Endothelial cell of umbilical vein (primary cell): Measurements from ENCODE around the gene SFXN4. TPM values are rescaled to one million over a fixed set of nuclear protein-coding genes. Genes with fewer than 3 reads are reported as not detected.
"Not testable (repeated sequence)": the region's sequence is repeated elsewhere in the genome, so short reads cannot be mapped to it uniquely, and the experiment has no call there.

ENCODE experiments used
- BruUV-seq: library from RNA; stranded (reverse); fragments of 400-500 nt; replicated peaks from 2 replicates; lab custom pipeline; 2021; lab: Mats Ljungman, UMichigan
- CTCF ChIA-PET: fragments of 300-600, 350-600 bp; sonication (Branson Sonifier 250); formaldehyde crosslinking; loops from one replicate; lab custom pipeline; 2021; ENCODE audit warnings: antibody characterized with exemption, inconsistent platforms; lab: Charles Lee
- POLR2A ChIA-PET: fragments of 300-600, 350-600 bp; sonication (Branson Sonifier 250); formaldehyde crosslinking; loops from one replicate; lab custom pipeline; 2021; ENCODE audit warnings: antibody characterized with exemption, inconsistent platforms; lab: Charles Lee
- DNase-seq: peaks from one replicate; pipeline ENCODE4 v3.0.0-alpha.2; 2011; ENCODE audit warnings: low read depth, low spot score
- FAIRE-seq: peaks from 2 replicates; lab custom pipeline; 2011; peaks lifted over from hg19 to GRCh38; lab: Jason Lieb, UNC
- H2AFZ ChIP-seq: 2 replicates; pipeline ENCODE4 v1.6.0; 2012; ENCODE audit warnings: low read depth, low read length, control low read depth, inconsistent platforms
- H3K27ac ChIP-seq: 2 replicates; pipeline ENCODE4 v1.5.1; 2011; ENCODE audit warnings: low read depth, mild to moderate bottlenecking, control low read depth, low read length, moderate library complexity; ENCODE audit not compliant: insufficient read depth
- H3K27me3 ChIP-seq, 2 experiments: 2 replicates each; pipeline versions ENCODE4 v1.6.0 to v1.6.1; 2011; ENCODE audit warnings: low read length in 2 of 2, mixed read lengths in 1 of 2; ENCODE audit not compliant: control insufficient read depth in 2 of 2, insufficient read depth in 2 of 2
- H3K36me3 ChIP-seq, 2 experiments: 2 replicates in 1 of 2; 3 replicates in 1 of 2; pipeline ENCODE4 v1.5.1; 2011; ENCODE audit warnings: low read length in 2 of 2, mild to moderate bottlenecking in 1 of 2, moderate library complexity in 1 of 2; ENCODE audit not compliant: control insufficient read depth in 2 of 2, insufficient read depth in 2 of 2; ENCODE audit errors: extremely low read depth in 1 of 2
- H3K4me1 ChIP-seq: 3 replicates; pipeline ENCODE4 v1.5.1; 2011; ENCODE audit warnings: mild to moderate bottlenecking, low read length; ENCODE audit not compliant: control insufficient read depth, insufficient read depth; ENCODE audit errors: extremely low read depth
- H3K4me2 ChIP-seq: 2 replicates; pipeline ENCODE4 v1.6.1; 2011; ENCODE audit warnings: low read length, control low read depth, mixed read lengths; ENCODE audit not compliant: insufficient read depth
- H3K4me3 ChIP-seq, 3 experiments: fragments of 200-600 bp in 1 of 3; sonication (generic), shearing (Covaris generic) in 1 of 3; replicated peaks in 1 of 3; 2 replicates each; pipeline ENCODE4 v1.5.1; 2011 to 2016; ENCODE audit warnings: control low read depth in 3 of 3, low read length in 3 of 3, mild to moderate bottlenecking in 2 of 3, inconsistent platforms in 1 of 3, low read depth in 1 of 3, moderate library complexity in 1 of 3; ENCODE audit not compliant: insufficient read depth in 1 of 3
- H3K79me2 ChIP-seq: 2 replicates; pipeline ENCODE4 v1.6.0; 2012; ENCODE audit warnings: low read length, inconsistent platforms; ENCODE audit not compliant: control insufficient read depth, insufficient read depth
- H3K9ac ChIP-seq: replicated peaks from 2 replicates; pipeline ENCODE3; 2011; ENCODE audit warnings: low read length, control low read depth; ENCODE audit not compliant: insufficient read depth; ENCODE audit errors: extremely low read depth
- H3K9me1 ChIP-seq: replicated peaks from 3 replicates; pipeline ENCODE4 v1.6.0; 2011; ENCODE audit warnings: mild to moderate bottlenecking, low read length; ENCODE audit not compliant: control insufficient read depth, insufficient read depth; ENCODE audit errors: extremely low read depth
- H3K9me3 ChIP-seq: replicated peaks from 2 replicates; pipeline ENCODE4 v1.5.1; 2012; ENCODE audit warnings: low read length, inconsistent platforms; ENCODE audit not compliant: control insufficient read depth, insufficient read depth
- H4K20me1 ChIP-seq: replicated peaks from 2 replicates; pipeline ENCODE3; 2011; ENCODE audit warnings: mild to moderate bottlenecking, low read length; ENCODE audit not compliant: control insufficient read depth, insufficient read depth; ENCODE audit errors: extremely low read depth
- EZH2 ChIP-seq: IDR thresholded peaks from 2 replicates; pipeline ENCODE4 v1.6.1; 2012; ENCODE audit warnings: borderline replicate concordance, low read depth, mild to moderate bottlenecking, moderate library complexity, low read length, inconsistent platforms; ENCODE audit not compliant: severe bottlenecking
- FOS ChIP-seq: IDR thresholded peaks from 2 replicates; pipeline ENCODE4 v1.6.1; 2011; ENCODE audit warnings: mild to moderate bottlenecking, low read length, moderate library complexity, borderline replicate concordance; ENCODE audit not compliant: insufficient read depth
- GATA2 ChIP-seq: IDR thresholded peaks from 2 replicates; pipeline ENCODE4 v1.7.0; 2011; ENCODE audit warnings: low read depth, mild to moderate bottlenecking, moderate library complexity, mixed read lengths, low read length; ENCODE audit not compliant: insufficient read length, insufficient read depth
- JUN ChIP-seq: IDR thresholded peaks from 2 replicates; pipeline ENCODE4 v1.6.1; 2011; ENCODE audit warnings: borderline replicate concordance, low read depth; ENCODE audit not compliant: insufficient read length, insufficient read depth
- MYC ChIP-seq: IDR thresholded peaks from one replicate; pipeline ENCODE4 v1.6.1; 2011; ENCODE audit warnings: mild to moderate bottlenecking, low read depth, low read length
- POLR2A ChIP-seq: IDR thresholded peaks from 2 replicates; pipeline ENCODE4 v1.6.1; 2012; ENCODE audit warnings: low read depth, mild to moderate bottlenecking, control low read depth, low read length
- POLR2AphosphoS5 ChIP-seq: IDR thresholded peaks from 2 replicates; pipeline ENCODE4 v1.6.1; 2012; ENCODE audit warnings: low read depth, mild to moderate bottlenecking, control low read depth, low read length, moderate library complexity; ENCODE audit not compliant: insufficient read depth
- dilution Hi-C: fragments of 300-500 bp; cut with MboI; formaldehyde crosslinking; loops from one replicate; pipeline ENCODE4 v1.15.0; 2019; ENCODE audit warnings: low sequenced_read_pairs; ENCODE audit not compliant: extremely low pct_ligation_motif_present
- intact Hi-C: fragments of 100-400 bp; cut with micrococcal nuclease; formaldehyde crosslinking; loops from one replicate; pipeline ENCODE4 v1.10.0; 2022
- polyA plus RNA-seq, 4 experiments: library from polyadenylated mRNA; depleted of rRNA in 3 of 4; stranded (reverse) in 3 of 4; unstranded in 1 of 4; fragments of >200 nt; gene quantifications; 2 replicates each; pipeline versions ENCODE4 v1.2.1 to v1.2.3, GENCODE V29; 2011 to 2012; ENCODE audit warnings: missing spikeins in 1 of 4
- total RNA-seq: library from RNA; stranded (reverse); gene quantifications from 2 replicates; pipeline ENCODE4 v1.2.3, GENCODE V29; 2021
- TF ChIP-seq, protein P1 (sequence below): IDR thresholded peaks from 2 replicates; pipeline ENCODE4 v1.6.1; 2011; ENCODE audit not compliant: insufficient read depth, insufficient read length
- TF ChIP-seq, protein P2 (sequence below), 2 donors: IDR thresholded peaks; 1 replicate in 1 of 2; 2 replicates in 1 of 2; pipeline ENCODE4 v1.5.1; 2011; ENCODE audit warnings: low read length in 2 of 2, mild to moderate bottlenecking in 2 of 2, moderate library complexity in 2 of 2, control low read depth in 1 of 2, inconsistent platforms in 1 of 2, low read depth in 1 of 2; ENCODE audit not compliant: insufficient read depth in 1 of 2; ENCODE audit errors: extremely low read depth in 1 of 2

Gene SFXN4
- total and polyA plus RNA-seq, 2 donors (not counting 3 experiments of a cell fraction or from before 2014, with no cell fraction given) = 11.1 to 14.5 TPM

DNA sequence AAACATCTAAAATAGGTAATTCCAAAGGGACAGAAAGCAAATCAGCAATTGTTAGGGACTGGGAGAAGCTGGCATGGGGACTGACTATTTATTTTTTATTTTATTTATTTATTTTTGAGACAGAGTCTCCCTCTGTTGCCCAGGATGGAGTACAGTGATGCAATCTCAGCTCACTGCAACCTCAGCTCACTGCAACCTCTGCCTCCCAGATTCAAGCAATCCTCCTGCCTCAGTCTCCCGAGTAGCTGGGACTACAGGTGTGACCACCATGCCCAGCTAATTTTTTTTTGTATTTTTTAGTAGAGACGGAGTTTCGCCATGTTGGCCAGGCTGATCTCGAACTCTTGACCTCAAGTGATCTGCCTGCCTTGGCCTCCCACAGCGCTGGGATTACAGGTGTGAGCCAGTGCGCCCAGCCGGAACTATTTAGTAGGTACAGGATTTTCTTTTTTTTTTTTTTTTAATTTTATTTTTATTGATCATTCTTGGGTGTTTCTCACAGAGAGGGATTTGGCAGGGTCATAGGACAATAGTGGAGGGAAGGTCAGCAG, 15.4 kb upstream of the SFXN4 start:
- Histone ChIP-seq H3K79me2 (peaks cover 24% of the 10 kb centered on the region), H3K4me1 (peaks cover 12% of the 10 kb centered on the region)
- H3K27me3 ChIP-seq, H3K27ac ChIP-seq, H3K9ac ChIP-seq, FAIRE-seq, H3K9me3 ChIP-seq, dilution Hi-C loops, H4K20me1 ChIP-seq, H3K4me3 ChIP-seq, BruUV-seq, H3K36me3 ChIP-seq, intact Hi-C loops, POLR2A ChIA-PET, H3K9me1 ChIP-seq, H2AFZ ChIP-seq, DNase-seq, H3K4me2 ChIP-seq: not testable (repeated sequence)
- CTCF ChIA-PET = interaction anchor here (0.7 to 2.2 kb wide), 7 partner anchors 8 to 82 kb away, joined by 3 to 12 read pairs (median 4); no protein-coding TSS in a partner anchor

DNA sequence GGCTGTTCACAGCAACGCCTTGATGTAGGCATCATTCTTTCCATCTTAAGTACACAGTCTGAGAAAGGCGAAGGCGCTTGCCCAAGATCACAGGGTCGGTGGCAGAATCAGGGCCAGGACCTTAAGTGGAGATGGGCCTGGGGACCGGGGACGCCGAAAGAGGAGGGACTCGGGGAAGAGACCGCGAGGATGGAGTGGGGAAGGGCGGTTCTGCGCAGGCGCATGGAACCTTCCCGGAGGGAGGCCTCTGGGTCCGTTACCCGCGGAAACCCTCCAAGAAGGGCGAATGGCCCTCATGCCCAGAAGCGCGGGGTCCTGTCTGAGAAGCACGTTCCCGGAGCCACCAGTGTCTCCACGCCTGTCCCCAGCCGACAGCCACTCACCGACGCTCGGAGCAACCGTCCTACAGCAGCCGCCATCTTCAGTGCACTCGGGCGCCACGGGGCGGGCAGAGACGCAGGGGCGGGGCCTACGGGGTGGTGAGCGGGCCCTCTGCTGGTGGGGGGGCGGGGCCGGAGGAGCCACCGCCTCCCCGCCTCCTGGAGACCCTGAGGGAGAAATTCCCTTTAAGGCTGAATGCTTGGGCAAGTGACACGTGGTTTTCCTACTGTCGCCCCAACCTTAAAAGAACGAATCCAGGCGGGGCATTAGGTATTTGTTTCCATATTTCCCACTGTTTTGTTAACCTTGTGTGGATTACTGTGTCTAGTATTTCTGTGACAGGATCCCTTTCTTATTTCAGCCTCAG, 13.0 kb upstream of the SFXN4 start, which contains the start of gene PRDX3:
PRDX3 (minus strand) TSS at position 441 of the 748 bp plus-strand sequence; CDS start at position 419, 22 bp downstream.
- dilution Hi-C loops = no loop called here
- no peak for TF ChIP-seq FOS
- no peak for TF ChIP-seq EZH2
- TF ChIP-seq JUN = no peak
- TF ChIP-seq, protein P1, sequence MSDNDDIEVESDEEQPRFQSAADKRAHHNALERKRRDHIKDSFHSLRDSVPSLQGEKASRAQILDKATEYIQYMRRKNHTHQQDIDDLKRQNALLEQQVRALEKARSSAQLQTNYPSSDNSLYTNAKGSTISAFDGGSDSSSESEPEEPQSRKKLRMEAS = peak; percentile 80
- TF ChIP-seq MYC = no peak
- TF ChIP-seq, protein P2, sequence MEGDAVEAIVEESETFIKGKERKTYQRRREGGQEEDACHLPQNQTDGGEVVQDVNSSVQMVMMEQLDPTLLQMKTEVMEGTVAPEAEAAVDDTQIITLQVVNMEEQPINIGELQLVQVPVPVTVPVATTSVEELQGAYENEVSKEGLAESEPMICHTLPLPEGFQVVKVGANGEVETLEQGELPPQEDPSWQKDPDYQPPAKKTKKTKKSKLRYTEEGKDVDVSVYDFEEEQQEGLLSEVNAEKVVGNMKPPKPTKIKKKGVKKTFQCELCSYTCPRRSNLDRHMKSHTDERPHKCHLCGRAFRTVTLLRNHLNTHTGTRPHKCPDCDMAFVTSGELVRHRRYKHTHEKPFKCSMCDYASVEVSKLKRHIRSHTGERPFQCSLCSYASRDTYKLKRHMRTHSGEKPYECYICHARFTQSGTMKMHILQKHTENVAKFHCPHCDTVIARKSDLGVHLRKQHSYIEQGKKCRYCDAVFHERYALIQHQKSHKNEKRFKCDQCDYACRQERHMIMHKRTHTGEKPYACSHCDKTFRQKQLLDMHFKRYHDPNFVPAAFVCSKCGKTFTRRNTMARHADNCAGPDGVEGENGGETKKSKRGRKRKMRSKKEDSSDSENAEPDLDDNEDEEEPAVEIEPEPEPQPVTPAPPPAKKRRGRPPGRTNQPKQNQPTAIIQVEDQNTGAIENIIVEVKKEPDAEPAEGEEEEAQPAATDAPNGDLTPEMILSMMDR (IDR thresholded peaks at IDR 0.05; ENCODE audit: extremely low read depth in 1 of 2, insufficient read depth in 1 of 2, low read depth in 1 of 2, low read length in 2 of 2) = peak in 1 of 2 donors; percentile 22
- peak; percentile 98 for TF ChIP-seq POLR2AphosphoS5
- TF ChIP-seq POLR2A = peak; percentile 99
- TF ChIP-seq GATA2 = no peak
- Histone ChIP-seq H3K9me1 (no peaks in the 10 kb centered on the region), H3K79me2 (peaks cover 39% of the 10 kb centered on the region), H3K4me3 (peak within 1 kb of the TSS; percentile 85 to 91 (median 87)), H2AFZ (peak within 1 kb of the TSS; percentile 99), H3K27me3 (no peaks in the 10 kb centered on the region), H3K9me3 (no peaks in the 10 kb centered on the region), H3K27ac (peak within 1 kb of the TSS; percentile 83), H3K9ac (peak within 1 kb of the TSS; percentile 91), H3K36me3 (peaks cover 3 to 12% of the 10 kb centered on the region in 2 experiments), H3K4me2 (peak within 1 kb of the TSS; percentile 94), H3K4me1 (peaks cover 12% of the 10 kb centered on the region), H4K20me1 (no peaks in the 10 kb centered on the region)
- BruUV-seq = TSS peak; percentile 79
- peak; percentile 94 for DNase-seq
- ChIA-PET CTCF (interaction anchor here (1.3 kb wide), 1 partner anchor 311 kb away, joined by 4 read pairs; no protein-coding TSS in a partner anchor), POLR2A (no interaction called here)
- intact Hi-C loops = loop anchor here (1.0 to 2.0 kb wide), 4 partner anchors 12 to 98 kb away; partner anchors contain the start of gene EIF3A
- peak; percentile 94 for FAIRE-seq
